Medulla oblongata (tissue), 1 donor: ENCODE measurements around the gene CTSC.
"Not testable (repeated sequence)": the region's sequence is repeated elsewhere in the genome, so short reads cannot be mapped to it uniquely, and the experiment has no call there.

Source experiments
- DNase-seq: peaks from one replicate; pipeline ENCODE4 v3.0.0-alpha.2; 2015; ENCODE audit errors: extremely low spot score

CTSC gene

GRCh38 chr11:88282747-88283515, 54.6 kb downstream of the CTSC start:
- DNase-seq = no peak

DNA sequence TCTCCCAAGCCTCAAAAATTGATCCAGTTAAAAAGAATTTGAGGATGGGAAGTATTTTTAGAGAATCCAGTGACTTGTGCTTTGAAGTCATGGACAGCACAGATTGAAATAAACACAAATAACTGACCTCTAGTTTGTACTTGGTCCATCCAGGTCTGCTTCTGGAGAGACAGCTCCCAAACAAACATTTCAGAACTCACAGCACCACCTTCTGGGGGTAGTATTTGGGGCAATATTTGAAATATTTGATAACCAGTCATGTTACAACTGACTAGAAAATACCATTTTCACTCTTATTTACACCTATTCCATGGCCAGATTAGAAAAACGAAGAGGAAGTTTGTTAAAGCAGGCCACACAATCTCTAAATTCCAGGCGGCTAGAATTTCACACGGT, 56.2 kb downstream of the CTSC start:
- DNase-seq = peak; percentile 12

DNA sequence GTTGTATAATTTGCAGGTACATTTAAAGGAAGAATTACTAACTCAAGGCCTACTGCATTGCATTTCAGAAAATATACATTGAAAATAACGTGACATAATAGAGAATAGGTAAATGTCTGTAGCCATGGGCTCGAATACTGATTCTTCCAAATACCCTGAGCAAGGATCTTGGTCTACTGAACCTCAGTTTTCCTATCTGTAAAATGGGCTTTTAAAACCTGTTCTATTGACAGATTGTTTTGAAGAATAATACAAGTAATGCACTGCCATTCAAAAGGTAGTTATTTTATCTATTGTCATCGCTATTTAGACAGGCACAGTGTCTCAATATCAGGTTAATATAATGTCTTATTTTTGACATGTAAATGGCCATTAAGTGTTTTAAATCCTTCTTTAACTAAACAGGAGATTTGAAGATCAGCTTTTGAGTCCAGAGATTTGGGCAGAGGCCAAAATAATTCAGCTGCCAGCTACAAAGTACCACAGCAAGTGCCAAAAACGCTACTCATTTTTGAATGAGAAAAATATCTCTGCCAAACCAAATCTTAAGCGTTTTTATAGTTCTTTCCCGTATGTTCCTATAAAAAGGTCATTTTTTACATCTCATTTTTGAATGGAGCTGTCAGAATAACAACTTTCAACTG, 56.7 kb downstream of the CTSC start:
- DNase-seq = no peak

GRCh38 chr11:88277349-88277915, 60.1 kb downstream of the CTSC start:
- no peak for DNase-seq

GRCh38 chr11:88275636-88276035, 61.9 kb downstream of the CTSC start:
- DNase-seq = no peak

- DNase-seq = peak; percentile 22
Measured at GRCh38 chr11:88266919-88267318, 70.6 kb downstream of the CTSC start.

- no peak for DNase-seq
Measured at GRCh38 chr11:88266157-88266556, 71.4 kb downstream of the CTSC start.

DNA sequence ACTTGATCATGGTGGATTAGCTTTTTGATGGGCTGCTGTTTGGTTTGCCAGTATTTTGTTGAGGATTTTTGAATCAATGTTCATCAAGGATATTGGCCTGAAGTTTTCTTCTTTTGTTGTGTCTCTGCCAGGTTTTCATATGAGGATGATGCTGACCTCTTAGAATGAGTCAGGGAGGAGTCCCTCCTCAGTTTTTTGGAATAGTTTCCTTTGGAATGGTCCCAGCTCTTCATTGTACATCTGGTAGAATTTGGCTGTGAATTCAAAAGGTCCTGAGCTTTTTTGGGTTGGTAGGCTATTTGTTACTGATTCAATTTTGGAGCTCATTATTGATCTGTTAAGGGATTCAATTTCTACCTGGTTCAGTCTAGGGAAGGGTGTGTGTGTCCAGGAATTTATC, 78.1 kb downstream of the CTSC start:
- DNase-seq = no peak

- no peak for DNase-seq
Measured at GRCh38 chr11:88252208-88252607, 85.3 kb downstream of the CTSC start.

GRCh38 chr11:88250566-88251242, 86.8 kb downstream of the CTSC start:
- DNase-seq = no peak

- DNase-seq = no peak
Measured at GRCh38 chr11:88249706-88250105, 87.8 kb downstream of the CTSC start.

DNA sequence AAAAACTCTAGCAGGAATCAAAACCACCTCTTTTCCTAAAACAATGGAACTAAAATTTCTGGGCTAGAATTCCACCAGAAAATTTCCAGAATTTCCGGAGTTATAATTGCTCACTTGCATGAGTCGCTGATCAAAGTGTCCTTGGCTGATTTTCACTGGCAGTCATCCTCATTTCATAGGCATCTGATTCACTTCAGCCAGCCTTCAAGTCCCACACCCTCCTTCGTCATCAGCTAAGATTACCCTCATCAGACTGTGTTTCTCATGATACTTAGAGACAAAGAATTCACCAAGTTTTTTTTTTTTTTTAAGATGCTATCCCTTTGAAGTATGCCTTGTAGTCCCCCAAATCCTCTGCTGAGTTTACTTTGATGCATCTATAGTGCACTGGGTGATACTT, 90.8 kb downstream of the CTSC start:
- no peak for DNase-seq

- DNase-seq = not testable (repeated sequence)
Measured at GRCh38 chr11:88245576-88245975, 92.0 kb downstream of the CTSC start.
